Esophagus squamous epithelium (tissue), 4 donors: Measurements from ENCODE around the gene LCK.

Source experiments
- CTCF ChIP-seq, 6 experiments: fragments of 450-650 bp in 4 of 6; fragments of 200-600 bp in 2 of 6; sonication (generic) in 2 of 6; IDR thresholded peaks; one replicate each; pipeline ENCODE4 v1.5.1; 2016 to 2019; ENCODE audit warnings: antibody characterized with exemption in 6 of 6, mild to moderate bottlenecking in 4 of 6, moderate library complexity in 4 of 6
- POLR2A ChIP-seq, 4 donors: fragments of 450-650 bp; IDR thresholded peaks; one replicate each; pipeline ENCODE4 v1.6.1; 2017; ENCODE audit warnings: antibody characterized with exemption in 4 of 4, mild to moderate bottlenecking in 4 of 4, moderate library complexity in 3 of 4

GRCh38 chr1:32250893-32251716, at the start of gene LCK:
- TF ChIP-seq CTCF (IDR thresholded peaks at IDR 0.05) (no peak), POLR2A (IDR thresholded peaks at IDR 0.05) (no peak)
